Frontal cortex (tissue), 4 donors: ENCODE data around the gene UBE2C. TPM values are rescaled to one million over a fixed set of nuclear protein-coding genes. Genes with fewer than 3 reads are reported as not detected.
A peak's percentile ranks its signal among the peaks of the same experiment; 100 is the strongest.
"Not testable (repeated sequence)": the region's sequence is repeated elsewhere in the genome, so short reads cannot be mapped to it uniquely, and the experiment has no call there.

Source experiments
- DNase-seq, 2 donors: peaks; one replicate each; pipeline ENCODE4 v3.0.0; 2012; ENCODE audit warnings: low spot score in 2 of 2
- FAIRE-seq: peaks from 2 replicates; lab custom pipeline; 2012; peaks lifted over from hg19 to GRCh38; lab: Jason Lieb, UNC
- total RNA-seq: library from RNA; depleted of rRNA; stranded (reverse); fragments of >200 nt; gene quantifications from one replicate; pipeline ENCODE4 v1.2.3, GENCODE V29; 2014
- donor health status: control.
- donor health status: control.
- donor health status: control.

Gene UBE2C
- total RNA-seq, 1 donor from 2014 or later, result 3.7 TPM

DNA sequence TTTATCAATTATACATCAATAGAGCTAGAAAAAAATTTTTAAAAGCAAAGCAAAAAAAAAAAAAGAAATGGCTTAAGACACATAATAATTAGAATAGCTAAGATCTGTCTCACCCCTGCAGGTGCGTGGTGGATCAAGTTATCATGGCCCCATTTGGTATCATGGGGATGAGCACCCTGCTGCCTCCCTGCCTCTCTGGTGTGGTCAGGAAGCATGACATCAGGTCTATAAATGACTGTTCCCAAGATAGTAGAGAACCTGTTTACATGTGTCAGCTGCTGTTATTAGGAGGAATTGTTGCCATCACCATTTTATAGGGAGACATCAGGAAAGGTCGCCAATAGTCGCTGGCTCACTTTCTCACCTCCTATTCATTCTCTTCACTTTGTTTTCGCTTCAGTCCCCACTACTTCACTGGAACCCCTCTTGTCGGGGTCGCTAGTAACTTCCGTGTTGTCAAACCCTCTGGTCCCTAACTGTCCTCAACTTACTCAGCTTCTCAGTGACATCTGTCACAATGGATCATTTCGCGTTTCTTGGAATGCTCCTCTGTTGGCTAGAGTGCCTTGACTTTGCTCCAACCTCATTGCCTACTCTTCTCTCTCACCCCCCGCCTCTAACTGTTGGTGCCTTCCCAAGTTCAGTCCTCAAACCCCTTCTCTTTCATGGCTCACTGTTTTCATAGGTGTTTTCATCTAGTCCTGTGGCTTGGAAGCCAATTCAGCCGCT, 15.9 kb upstream of the UBE2C start:
- FAIRE-seq (no peak), DNase-seq (no peak)

DNA sequence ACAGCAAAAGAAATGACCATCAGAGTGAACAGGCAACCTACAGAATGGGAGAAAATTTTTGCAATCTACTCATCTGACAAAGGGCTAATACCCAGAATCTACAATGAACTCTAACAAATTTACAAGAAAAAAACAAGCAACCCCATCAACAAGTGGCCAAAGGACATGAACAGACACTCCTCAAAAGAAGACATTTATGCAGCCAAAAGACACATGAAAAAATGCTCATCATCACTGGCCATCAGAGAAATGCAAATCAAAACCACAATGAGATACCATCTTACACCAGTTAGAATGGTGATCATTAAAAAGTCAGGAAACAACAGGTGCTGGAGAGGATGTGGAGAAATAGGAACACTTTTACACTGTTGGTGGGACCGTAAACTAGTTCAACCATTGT, 14.9 kb upstream of the UBE2C start:
- FAIRE-seq, DNase-seq: not testable (repeated sequence)

DNA sequence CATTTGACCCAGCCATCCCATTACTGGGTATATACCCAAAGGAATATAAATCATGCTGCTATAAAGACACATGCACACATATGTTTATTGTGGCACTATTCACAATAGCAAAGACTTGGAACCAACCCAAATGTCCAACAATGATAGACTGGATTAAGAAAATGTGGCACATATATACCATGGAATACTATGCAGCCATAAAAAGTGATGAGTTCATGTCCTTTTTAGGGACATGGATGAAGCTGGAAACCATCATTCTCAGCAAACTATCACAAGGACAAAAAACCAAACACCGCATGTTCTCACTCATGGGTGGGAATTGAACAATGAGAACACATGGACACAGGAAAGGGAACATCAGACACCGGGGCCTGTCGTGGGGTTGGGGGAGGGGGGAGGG, 14.5 kb upstream of the UBE2C start:
- FAIRE-seq, DNase-seq: not testable (repeated sequence)

DNA sequence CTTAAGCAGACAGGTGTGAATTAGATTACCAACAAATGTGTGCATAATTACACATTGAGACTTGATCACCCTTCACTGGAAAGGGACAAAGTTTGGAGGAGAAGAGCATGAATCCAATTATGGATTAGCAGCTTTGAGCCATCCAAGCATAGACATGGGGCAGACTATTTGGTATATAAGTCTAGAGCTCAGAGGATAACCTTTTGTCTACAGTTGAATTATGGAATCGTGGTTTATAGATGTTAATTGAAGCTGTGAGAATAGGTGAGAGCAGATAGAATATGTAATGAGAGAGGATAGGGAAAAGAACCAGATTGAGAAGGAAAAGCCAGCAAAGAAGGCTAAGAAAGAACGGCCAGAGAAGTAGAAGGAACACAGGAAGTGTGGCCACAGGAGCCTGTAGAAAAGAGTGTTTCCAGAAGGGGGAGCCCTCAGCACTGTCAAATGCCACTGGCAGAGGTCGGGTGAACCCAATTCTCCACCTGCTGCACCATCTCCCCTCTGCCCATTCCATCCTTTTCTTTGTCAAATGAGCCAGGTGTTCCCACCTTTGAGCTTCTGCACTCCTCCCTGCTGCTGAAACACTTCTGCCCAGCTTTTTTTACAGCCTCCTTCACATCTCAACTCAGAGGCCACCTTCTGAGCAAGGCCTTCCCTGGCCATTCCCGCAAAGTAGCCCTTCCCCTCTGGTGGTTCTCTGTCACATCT, 13.4 kb upstream of the UBE2C start:
- peak in 1 of 2 donors; percentile 56 for DNase-seq

DNA sequence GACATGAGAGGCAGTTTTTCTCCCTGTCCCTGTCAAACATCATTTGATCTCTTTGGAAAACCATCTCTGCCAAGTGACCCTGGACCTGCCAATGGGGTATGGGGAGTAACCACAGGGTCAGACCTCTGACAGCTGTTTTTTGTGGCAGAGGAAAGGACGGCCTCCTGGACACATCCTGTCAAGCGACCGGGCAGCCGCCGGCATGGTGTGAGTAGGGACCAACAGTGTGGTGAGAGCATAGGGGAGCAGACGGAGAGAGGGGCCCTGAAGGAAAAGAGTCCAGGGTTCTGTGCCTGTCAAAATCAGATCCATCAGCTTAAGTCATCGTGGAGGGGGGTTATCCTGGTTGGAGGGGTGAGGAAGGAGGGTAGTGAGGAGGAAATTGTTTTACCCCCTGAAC, 10.6 kb upstream of the UBE2C start:
- FAIRE-seq, result no peak
- no peak for DNase-seq

More for the DNA sequence above, 13.4 kb upstream of the UBE2C start:
- no peak for FAIRE-seq

DNA sequence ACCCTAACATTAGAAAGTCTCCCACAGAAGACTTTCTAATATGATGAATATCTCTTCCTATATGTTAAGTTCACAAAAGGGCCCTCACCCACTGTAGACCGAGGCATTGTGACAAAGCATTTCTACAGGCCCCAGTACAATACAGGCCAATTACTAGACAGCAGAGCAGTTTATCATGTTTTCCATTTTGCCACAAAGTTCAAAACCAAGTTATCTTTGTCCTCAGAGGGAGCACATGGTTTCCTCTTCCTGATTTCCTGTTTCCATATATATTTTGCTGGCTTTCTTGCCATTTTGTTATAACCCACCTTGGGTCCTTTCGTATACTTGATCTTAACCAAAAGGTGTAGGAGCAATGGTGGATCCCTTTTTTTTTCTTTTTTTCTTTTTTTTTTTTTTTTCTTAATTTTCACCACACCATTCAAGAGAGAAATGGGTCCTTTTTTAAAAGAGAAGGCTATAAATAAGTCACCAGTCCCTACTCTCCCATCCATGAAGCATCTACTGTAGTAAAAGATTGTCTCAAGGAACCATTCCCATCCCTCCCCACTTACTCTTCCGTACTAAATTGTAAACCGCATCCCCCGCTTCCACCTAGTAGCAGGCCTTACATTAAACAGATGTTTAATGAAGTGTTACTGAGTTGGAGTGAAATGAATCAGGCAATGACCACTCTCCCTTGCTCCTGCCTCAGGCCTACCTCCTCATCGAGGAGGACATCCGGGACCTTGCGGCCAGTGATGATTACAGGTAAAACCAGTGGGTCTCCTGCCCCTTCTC, 2.1 kb upstream of the UBE2C start:
- no peak for FAIRE-seq
- no peak for DNase-seq

DNA sequence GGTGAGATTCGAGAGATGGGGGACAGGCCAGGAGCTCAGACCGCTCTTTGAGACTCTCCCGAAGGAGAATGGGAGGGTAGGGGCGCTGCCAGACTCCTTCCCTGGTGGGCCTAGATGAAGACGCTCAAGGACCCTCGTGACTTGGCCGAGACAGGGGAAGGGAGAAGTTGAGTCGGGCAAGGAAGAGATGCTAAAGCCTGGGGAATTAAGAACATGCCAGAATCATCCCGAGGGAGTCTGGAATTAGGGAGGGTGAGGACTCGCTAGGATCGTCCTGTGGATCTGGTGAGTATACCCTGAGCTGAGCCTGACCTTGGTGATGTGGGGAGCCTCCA, 529 bp downstream of the UBE2C start:
- FAIRE-seq (no peak), DNase-seq (no peak)

DNA sequence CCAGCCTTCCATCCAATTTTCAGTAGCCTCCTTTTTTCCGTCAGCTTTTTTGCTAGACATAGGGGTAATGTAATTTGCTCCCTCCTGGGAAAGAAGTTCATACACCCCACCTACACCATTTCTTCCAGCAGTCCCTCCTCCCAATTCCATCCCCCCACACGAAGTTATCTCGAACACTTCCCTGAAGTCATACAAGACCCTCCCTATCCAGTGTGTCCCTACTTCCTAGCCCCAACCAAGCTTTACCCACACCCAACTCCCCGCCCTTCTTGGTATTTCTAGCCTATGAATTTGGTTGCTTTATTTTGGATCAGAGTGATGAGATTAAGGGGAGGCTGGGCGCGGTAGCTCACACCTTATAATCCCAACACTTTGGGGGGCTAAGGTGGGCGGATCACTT, 1.0 kb downstream of the UBE2C start:
- FAIRE-seq, result no peak

DNA sequence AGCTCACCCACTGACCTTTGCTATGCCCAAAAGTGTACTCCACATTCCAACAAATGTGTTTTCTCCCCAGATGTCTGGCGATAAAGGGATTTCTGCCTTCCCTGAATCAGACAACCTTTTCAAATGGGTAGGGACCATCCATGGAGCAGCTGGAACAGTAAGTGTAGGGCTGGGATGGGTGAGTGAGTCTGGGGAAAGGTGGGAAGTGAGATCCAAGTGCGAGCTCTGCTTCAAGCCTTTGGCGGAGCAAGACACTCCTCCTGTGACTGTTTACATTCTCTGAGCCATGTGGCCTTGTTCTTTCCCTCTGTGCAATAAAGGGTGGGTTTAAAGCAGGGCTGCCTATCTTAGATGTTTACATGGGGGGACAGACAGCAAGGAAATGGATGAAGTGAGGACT, 1.9 kb downstream of the UBE2C start:
- FAIRE-seq (no peak), DNase-seq (no peak)

More for the DNA sequence above, 1.0 kb downstream of the UBE2C start:
- DNase-seq, result no peak

DNA sequence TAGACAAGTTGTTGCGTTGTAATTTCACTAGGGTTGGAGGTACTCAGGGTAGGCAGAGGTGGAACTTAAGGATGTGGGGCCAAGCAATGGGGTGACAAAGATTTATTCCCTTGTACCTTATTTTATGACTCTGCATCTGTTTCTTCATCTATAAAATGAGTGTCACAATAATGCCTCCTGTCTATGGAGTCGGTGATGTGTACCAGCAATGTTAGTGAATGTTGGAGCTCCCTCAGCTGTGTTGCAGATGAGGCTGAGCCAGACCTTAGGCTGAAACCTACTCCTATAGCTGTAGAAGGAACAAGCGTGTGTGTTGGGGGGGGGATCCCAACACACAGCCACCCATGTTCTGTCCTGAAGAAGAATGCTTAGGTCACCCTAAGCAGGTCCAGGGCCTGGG, 4.5 kb downstream of the UBE2C start:
- DNase-seq (no peak), FAIRE-seq (no peak)

DNA sequence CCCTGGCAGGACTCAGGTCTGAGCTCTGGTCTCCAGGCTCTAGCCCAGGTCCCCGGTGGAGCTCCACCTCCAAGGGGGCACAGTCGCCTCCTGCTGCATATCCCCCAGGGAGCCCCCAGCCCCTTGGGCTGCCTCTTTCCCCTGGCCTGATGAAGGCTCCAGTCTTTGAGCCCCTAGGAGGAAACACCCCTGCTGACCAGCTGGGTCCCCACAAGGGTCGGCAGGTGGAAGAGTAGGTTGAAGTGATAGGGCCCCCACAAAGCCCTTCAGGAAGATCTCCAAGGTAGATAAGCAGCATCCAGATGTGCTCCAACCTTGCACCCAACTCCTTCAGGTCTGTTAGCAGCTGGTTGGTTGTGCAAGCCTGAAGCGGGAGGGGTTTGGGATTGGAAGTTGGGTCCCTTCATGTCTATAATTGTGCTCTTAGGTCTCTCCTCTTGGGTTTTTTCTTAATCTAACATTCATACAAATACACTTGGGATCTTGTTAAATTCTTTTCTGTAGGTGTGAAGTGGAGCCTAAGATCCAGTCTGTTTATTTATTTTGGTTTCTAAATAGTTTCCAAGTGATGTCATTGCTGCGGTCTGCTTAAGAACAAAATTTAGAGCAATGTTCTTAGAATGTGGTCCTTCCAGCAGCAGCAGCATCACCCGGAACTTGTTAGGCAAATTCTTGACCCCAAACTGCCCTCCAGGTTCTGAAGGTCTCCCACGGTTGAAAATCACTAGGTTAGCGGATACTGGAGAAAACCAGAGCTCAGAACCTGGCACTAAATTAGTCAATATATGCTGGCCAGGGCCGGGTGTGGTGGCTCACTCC, 5.1 kb downstream of the UBE2C start:
- DNase-seq (no peak), FAIRE-seq (no peak)

DNA sequence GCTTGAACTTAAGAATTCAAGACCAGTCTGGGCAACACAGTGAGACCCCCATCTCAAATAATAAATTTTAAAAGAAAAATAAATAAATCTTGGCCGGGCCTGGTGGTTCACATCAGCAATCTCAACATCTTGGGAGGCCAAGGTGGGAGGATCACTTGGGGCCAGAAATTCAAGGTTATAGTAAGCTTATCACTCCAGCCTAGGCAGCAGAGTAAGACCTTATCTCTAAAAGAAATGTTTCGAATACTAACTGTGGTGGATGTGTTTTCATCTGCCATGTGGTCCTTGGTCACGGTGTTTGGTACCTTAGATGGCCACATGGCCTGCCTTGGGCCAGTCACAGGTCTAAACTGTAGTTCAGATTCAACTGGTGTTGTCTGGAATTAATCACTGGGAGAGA, 5.8 kb downstream of the UBE2C start:
- no peak for DNase-seq
- no peak for FAIRE-seq

DNA sequence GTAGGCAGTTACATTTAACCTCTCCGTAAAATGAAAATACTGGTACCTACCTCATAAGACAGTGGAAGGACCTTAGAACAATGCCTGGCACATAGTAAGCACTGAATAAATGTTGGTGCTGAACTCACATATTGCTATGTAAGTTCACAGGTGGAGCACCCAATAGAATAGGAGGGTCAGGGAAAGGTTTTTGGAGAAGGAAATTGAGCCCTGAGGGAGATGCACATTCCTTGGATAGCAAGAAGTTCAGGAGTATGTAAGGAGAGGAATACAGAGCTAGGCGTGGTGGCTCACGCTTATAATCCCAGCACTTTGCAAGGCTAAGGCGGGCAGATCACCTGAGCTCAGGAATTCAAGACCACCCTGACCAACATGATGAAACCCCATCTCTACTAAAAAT, 7.0 kb downstream of the UBE2C start:
- FAIRE-seq (no peak), DNase-seq (no peak)

DNA sequence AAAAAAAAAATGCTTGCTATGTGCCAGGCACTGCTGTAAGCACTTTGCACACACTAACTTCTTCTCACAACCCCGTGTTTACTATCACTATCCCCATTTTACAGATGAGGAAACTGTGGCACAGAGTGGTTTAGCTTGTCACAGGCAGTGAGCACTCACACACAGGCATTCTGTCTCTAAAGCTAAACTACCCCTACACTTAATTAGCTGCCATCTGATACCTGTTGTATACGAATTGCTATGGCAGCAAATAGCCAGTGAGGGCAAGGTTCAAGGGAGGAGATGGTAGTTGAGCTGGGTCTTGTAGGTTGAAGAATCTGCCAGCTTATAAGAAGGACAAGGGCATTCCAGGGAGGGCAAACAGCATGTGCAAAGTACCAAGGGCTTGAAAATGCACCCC, 9.5 kb downstream of the UBE2C start:
- FAIRE-seq (no peak), DNase-seq (no peak)

DNA sequence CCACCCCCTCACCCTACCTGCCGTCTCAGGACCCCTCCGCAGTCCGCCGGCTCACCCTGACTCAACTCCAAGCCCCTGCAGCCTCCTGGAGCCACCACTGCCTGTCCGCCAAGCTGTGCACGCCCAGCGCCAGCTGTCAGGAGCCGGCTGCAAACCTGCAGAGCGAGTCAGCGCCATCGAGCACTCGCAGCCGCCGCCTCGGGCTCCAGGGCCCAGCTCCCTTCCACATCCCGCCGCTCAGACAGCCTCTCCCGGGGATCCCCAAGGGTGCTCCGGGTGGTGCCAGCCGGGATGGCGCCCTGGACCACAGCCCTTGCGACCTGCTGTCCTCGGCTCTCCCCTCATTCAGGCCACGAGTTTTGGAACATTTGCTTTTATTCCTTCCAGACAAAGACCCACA, 10.4 kb downstream of the UBE2C start:
- FAIRE-seq, result no peak
- DNase-seq, result no peak

DNA sequence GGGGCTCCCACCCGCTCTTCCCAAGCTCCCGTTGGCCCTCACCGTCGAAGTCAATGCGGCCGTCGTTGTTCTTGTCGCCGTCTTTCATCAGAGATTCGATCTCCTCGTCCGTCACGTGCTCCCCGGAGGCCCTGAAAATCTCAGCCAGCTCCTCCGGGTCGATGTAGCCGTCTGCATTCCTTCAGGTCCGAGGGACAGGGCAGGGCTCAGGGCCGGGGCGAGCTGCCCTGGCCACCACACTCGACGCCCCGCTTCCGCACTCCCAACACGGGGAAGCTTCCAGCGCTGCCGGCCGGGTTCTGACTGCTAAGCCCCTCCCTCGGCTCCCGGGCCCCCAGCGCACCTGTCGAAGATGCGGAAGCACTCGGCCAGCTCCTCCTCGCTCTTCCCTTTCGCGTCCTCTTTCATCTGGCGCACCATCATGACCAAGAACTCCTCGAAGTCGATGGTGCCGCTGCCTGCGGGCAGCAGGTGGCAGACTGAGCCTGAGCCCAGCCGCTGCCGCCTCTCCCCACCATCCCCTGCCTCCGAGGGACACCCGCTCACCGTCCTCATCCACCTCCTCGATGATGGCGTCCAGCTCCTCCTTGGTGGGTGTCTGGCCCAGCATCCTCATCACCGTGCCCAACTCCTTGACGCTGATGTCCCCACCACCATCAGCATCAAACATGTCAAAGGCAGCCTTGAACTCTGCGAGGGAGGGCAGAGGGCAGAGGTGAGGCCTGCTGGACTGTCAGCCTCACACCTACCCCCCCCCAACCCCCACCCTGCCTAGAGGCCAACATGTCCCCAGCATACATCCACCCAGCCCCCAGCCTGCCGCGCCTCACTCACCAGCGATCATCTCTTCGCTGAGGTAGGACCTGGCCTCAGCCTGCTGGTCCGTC, 11.7 kb downstream of the UBE2C start:
- FAIRE-seq (no peak), DNase-seq (peak in 1 of 2 donors; percentile 59)

DNA sequence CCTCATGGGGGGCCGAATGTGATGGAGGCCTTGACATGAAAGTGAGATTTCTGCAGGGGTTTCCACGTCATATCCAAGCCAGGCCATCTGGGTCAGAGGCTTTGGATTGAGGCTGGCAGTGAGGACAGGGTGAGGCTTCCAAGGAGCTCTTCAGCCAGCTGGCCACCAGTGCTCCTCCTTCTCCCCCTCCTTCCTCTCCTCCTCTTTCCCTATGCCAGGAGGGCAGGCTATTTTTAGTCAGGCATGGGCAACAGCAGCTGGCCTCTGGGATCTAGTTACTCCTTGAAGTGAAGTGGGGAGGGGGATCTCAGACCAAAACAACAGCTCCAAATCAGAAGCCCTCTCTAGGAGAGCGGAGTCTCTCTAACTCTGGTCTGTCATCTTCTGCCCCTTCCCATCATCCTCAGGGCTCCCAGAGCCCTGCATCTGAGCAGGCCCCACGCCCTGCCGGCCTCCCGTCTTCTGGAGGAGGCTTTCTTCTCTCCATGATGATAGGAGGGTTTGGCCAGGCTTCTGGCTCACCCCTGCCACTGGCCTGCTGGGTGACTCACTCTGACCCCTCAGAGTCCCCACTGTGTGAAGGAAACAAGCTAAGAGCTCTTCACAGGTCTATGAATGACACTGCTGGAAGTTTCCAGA, 14.1 kb downstream of the UBE2C start:
- no peak for DNase-seq
- no peak for FAIRE-seq

DNA sequence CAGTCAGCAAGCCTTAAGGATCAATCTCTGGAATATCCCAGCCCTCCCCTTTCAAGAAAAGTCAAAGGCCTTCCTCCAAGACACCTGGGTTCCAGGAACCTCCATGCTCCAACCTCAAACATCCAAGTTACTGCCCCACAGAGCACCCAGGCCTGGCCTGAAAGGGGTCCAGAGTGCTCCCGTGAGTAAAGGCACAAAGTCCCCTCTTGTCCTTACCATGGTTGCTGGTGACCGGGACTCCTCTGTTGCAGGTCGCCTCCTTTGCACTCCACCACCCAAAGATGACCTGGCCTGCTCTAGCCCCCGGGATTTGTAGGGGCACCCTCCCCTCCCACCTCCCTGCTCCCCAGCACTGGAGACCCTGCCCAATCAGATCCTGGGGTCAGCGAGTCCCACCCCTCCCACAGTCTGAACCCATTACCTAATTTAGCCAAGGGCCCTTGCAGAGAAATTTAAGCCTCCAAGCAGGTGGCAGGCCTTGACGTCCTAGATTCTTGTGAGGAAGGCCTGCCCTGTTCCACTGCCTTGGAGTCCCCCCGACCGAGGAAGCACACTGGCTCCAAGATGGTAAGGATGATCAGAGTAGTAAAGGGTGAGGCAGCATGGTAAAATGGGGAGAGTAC, 14.7 kb downstream of the UBE2C start, which contains the start of gene TNNC2:
Gene TNNC2, minus strand, starts transcription at position 283 of the 623 bp plus-strand sequence. Its CDS starts 64 bp downstream, at position 219.
- FAIRE-seq (no peak), DNase-seq (no peak)
